ENCODE results near the gene TIMM17A. TPM values are rescaled to one million over a fixed set of nuclear protein-coding genes. Genes with fewer than 3 reads are reported as not detected.

TIMM17A gene
- total and polyA plus RNA-seq, 2 experiments from 2014 or later, result 68.8 to 123 TPM

DNA sequence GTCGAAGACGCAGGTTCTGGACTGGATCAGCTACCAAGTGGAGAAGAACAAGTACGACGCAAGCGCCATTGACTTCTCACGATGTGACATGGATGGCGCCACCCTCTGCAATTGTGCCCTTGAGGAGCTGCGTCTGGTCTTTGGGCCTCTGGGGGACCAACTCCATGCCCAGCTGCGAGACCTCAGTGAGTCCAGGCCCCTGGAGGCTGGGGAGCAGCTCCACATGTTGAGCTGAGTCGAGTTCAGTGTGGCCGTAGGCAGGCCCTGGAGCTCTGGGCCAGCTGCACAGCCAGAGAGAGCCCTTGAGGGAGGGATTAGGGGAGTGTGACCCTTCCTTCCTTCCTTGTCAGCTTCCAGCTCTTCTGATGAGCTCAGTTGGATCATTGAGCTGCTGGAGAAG is 56.7 kb downstream of the TIMM17A start:
- no peaks in the 10 kb centered on the region for H3K36me3 ChIP-seq (ENCODE audit: low read depth)
- H3K4me2 ChIP-seq (ENCODE audit: unreplicated experiment), result no peak overlapping the region
- no peaks in the 10 kb centered on the region for H3K9me3 ChIP-seq (ENCODE audit: low read depth)
- H3K27me3 ChIP-seq (replicated peaks; ENCODE audit: insufficient read depth), result no peaks in the 10 kb centered on the region
- in situ Hi-C loops (cut with MboI), result loop anchor here (5.0 kb wide), 1 partner anchor 105 kb away; no protein-coding TSS in a partner anchor
- no peaks in the 10 kb centered on the region for H4K20me1 ChIP-seq (ENCODE audit: insufficient read depth)
- no peak for DNase-seq
- no peak overlapping the region for H3K9ac ChIP-seq
- no peaks in the 10 kb centered on the region for H3K4me1 ChIP-seq (ENCODE audit: insufficient read depth)
- H3K9me2 ChIP-seq (ENCODE audit: insufficient read depth), result no peaks in the 10 kb centered on the region
- no peak overlapping the region for H3K4me3 ChIP-seq
- no peaks in the 10 kb centered on the region; the same call in 1 of the 2 replicates for H3F3A ChIP-seq (ENCODE audit: insufficient read depth)
- no peak overlapping the region for H2AFZ ChIP-seq
- H3K79me2 ChIP-seq (ENCODE audit: insufficient read depth), result no peaks in the 10 kb centered on the region
- 87 to 88% methylated on average over 11 of the region's 11 CpGs for WGBS, 2 experiments (ENCODE audit: low coverage in 1 of 2, low lambda C conversion rate in 2 of 2, missing lambda C conversion rate in 2 of 2)
- TF ChIP-seq EZH2 (IDR thresholded peaks at IDR 0.05; ENCODE audit: insufficient read depth, poor library complexity, severe bottlenecking) (no peak), EZH2phosphoT487 (IDR thresholded peaks at IDR 0.05; ENCODE audit: insufficient read depth, low read depth) (no peak)
- no peak overlapping the region for H3K27ac ChIP-seq

- in situ Hi-C loops (cut with MboI), result loop anchor here (5.0 kb wide), 1 partner anchor 104 kb away; no protein-coding TSS in a partner anchor
- no peak overlapping the region for H3K4me2 ChIP-seq (ENCODE audit: unreplicated experiment)
- no peaks in the 10 kb centered on the region; the same call in 1 of the 2 replicates for H3F3A ChIP-seq (ENCODE audit: insufficient read depth)
- TF ChIP-seq EZH2 (IDR thresholded peaks at IDR 0.05; ENCODE audit: insufficient read depth, poor library complexity, severe bottlenecking) (no peak), EZH2phosphoT487 (IDR thresholded peaks at IDR 0.05; ENCODE audit: insufficient read depth, low read depth) (no peak)
- no peaks in the 10 kb centered on the region for H3K36me3 ChIP-seq (ENCODE audit: low read depth)
- no peaks in the 10 kb centered on the region for H3K4me1 ChIP-seq (ENCODE audit: insufficient read depth)
- no peak overlapping the region for H3K4me3 ChIP-seq
- no peak overlapping the region for H3K9ac ChIP-seq
- H4K20me1 ChIP-seq (ENCODE audit: insufficient read depth), result no peaks in the 10 kb centered on the region
- no peak for DNase-seq
- H3K27ac ChIP-seq, result no peak overlapping the region
- H3K27me3 ChIP-seq (replicated peaks; ENCODE audit: insufficient read depth), result no peaks in the 10 kb centered on the region
- H3K9me3 ChIP-seq (ENCODE audit: low read depth), result no peaks in the 10 kb centered on the region
- 81 to 83% methylated on average over 32 to 35 of the region's 35 CpGs for WGBS, 2 experiments (ENCODE audit: low coverage in 1 of 2, low lambda C conversion rate in 2 of 2, missing lambda C conversion rate in 2 of 2)
- no peak overlapping the region for H2AFZ ChIP-seq
- H3K79me2 ChIP-seq (ENCODE audit: insufficient read depth), result no peaks in the 10 kb centered on the region
- no peaks in the 10 kb centered on the region for H3K9me2 ChIP-seq (ENCODE audit: insufficient read depth)
Measured at GRCh38 chr1:202012544-202013478, 57.5 kb downstream of the TIMM17A start.

DNA sequence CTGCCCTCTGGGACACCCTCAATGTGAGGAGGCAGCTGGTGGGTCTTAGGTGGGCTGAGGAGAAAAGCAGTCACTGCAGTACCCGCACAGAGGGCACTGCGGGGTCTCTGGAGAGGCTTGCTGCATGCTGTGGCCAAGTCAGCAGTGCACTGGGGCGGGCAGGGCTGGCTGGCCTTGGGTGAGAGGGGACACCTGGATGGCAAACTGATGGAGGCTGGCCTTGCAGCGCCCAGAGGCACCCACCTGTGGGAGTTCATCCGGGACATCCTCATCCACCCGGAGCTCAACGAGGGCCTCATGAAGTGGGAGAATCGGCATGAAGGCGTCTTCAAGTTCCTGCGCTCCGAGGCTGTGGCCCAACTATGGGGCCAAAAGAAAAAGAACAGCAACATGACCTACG is 58.3 kb downstream of the TIMM17A start:
- no peaks in the 10 kb centered on the region for H3K9me3 ChIP-seq (ENCODE audit: low read depth)
- DNase-seq, result no peak
- WGBS, 2 experiments (ENCODE audit: low coverage in 1 of 2, low lambda C conversion rate in 2 of 2, missing lambda C conversion rate in 2 of 2), result 87 to 91% methylated on average over 11 to 12 of the region's 12 CpGs
- H3K36me3 ChIP-seq (ENCODE audit: low read depth), result no peaks in the 10 kb centered on the region
- no peak overlapping the region for H3K4me3 ChIP-seq
- H3K4me1 ChIP-seq (ENCODE audit: insufficient read depth), result no peaks in the 10 kb centered on the region
- H3K9me2 ChIP-seq (ENCODE audit: insufficient read depth), result no peaks in the 10 kb centered on the region
- no peaks in the 10 kb centered on the region for H3K79me2 ChIP-seq (ENCODE audit: insufficient read depth)
- H3K4me2 ChIP-seq (ENCODE audit: unreplicated experiment), result no peak overlapping the region
- H3F3A ChIP-seq (ENCODE audit: insufficient read depth), result no peaks in the 10 kb centered on the region; the same call in 1 of the 2 replicates
- no peak overlapping the region for H3K9ac ChIP-seq
- H3K27me3 ChIP-seq (replicated peaks; ENCODE audit: insufficient read depth), result no peaks in the 10 kb centered on the region
- H2AFZ ChIP-seq, result no peak overlapping the region
- in situ Hi-C loops (cut with MboI), result loop anchor here (5.0 kb wide), 1 partner anchor 104 kb away; no protein-coding TSS in a partner anchor
- no peak for TF ChIP-seq EZH2phosphoT487 (IDR thresholded peaks at IDR 0.05; ENCODE audit: insufficient read depth, low read depth)
- no peak for TF ChIP-seq EZH2 (IDR thresholded peaks at IDR 0.05; ENCODE audit: insufficient read depth, poor library complexity, severe bottlenecking)
- no peaks in the 10 kb centered on the region for H4K20me1 ChIP-seq (ENCODE audit: insufficient read depth)
- no peak overlapping the region for H3K27ac ChIP-seq

- no peaks in the 10 kb centered on the region for H3K27me3 ChIP-seq (replicated peaks; ENCODE audit: insufficient read depth)
- no peak overlapping the region for H3K27ac ChIP-seq
- no peak overlapping the region for H3K9ac ChIP-seq
- no peaks in the 10 kb centered on the region for H3K9me2 ChIP-seq (ENCODE audit: insufficient read depth)
- H3K4me1 ChIP-seq (ENCODE audit: insufficient read depth), result no peaks in the 10 kb centered on the region
- H4K20me1 ChIP-seq (ENCODE audit: insufficient read depth), result no peaks in the 10 kb centered on the region
- DNase-seq, result no peak
- H2AFZ ChIP-seq, result no peak overlapping the region
- H3K79me2 ChIP-seq (ENCODE audit: insufficient read depth), result no peaks in the 10 kb centered on the region
- no peak overlapping the region for H3K4me2 ChIP-seq (ENCODE audit: unreplicated experiment)
- H3K9me3 ChIP-seq (ENCODE audit: low read depth), result no peaks in the 10 kb centered on the region
- H3F3A ChIP-seq (ENCODE audit: insufficient read depth), result no peaks in the 10 kb centered on the region; the same call in 1 of the 2 replicates
- 84 to 86% methylated on average over 6 of the region's 6 CpGs for WGBS, 2 experiments (ENCODE audit: low coverage in 1 of 2, low lambda C conversion rate in 2 of 2, missing lambda C conversion rate in 2 of 2)
- H3K4me3 ChIP-seq, result no peak overlapping the region
- in situ Hi-C loops (cut with MboI), result loop anchor here (5.0 kb wide), 1 partner anchor 103 kb away; no protein-coding TSS in a partner anchor
- TF ChIP-seq EZH2phosphoT487 (IDR thresholded peaks at IDR 0.05; ENCODE audit: insufficient read depth, low read depth), result no peak
- TF ChIP-seq EZH2 (IDR thresholded peaks at IDR 0.05; ENCODE audit: insufficient read depth, poor library complexity, severe bottlenecking), result no peak
- no peaks in the 10 kb centered on the region for H3K36me3 ChIP-seq (ENCODE audit: low read depth)
Measured at GRCh38 chr1:202014060-202014459, 58.8 kb downstream of the TIMM17A start.

Measured in GM23248 (cell line).